ENCODE results near the gene TEX22. TPM values are rescaled to one million over a fixed set of nuclear protein-coding genes. Genes with fewer than 3 reads are reported as not detected.

The TEX22 gene
- total RNA-seq, 1 donor from 2014 or later, result 5.7 TPM

- Mint-ChIP-seq H3K27me3 (no peaks in the 10 kb centered on the region), H3K27ac (no peak overlapping the region), H3K4me3 (no peak overlapping the region), H3K36me3 (ENCODE audit: low read depth) (peaks cover 36% of the 10 kb centered on the region), H3K9me3 (no peaks in the 10 kb centered on the region), H3K4me1 (no peaks in the 10 kb centered on the region)
- DNase-seq (no peak), ATAC-seq (ENCODE audit: low read depth) (no peak)
- CTCF ChIA-PET, result interaction anchor here (1.6 kb wide), 1 partner anchor 39 kb away, joined by 6 read pairs; no protein-coding TSS in a partner anchor
- POLR2A ChIA-PET, result no interaction called here
- TF ChIP-seq CTCF (IDR thresholded peaks at IDR 0.05), result no peak
- intact Hi-C loops (cut with micrococcal nuclease), result no loop called here
These were observed 52.8 kb downstream of the TEX22 start for GRCh38 chr14:105450864-105451720.

GRCh38 chr14:105452963-105453362 lies 54.6 kb downstream of the TEX22 start:
- Mint-ChIP-seq H3K9me3 (no peaks in the 10 kb centered on the region), H3K36me3 (ENCODE audit: low read depth) (peaks cover 36% of the 10 kb centered on the region), H3K27me3 (no peaks in the 10 kb centered on the region), H3K4me1 (no peaks in the 10 kb centered on the region), H3K4me3 (no peak overlapping the region), H3K27ac (no peak overlapping the region)
- DNase-seq (no peak), ATAC-seq (ENCODE audit: low read depth) (no peak)
- TF ChIP-seq CTCF (IDR thresholded peaks at IDR 0.05), result no peak
- ChIA-PET CTCF (interaction anchor here (1.6 kb wide), 1 partner anchor 37 kb away, joined by 6 read pairs; no protein-coding TSS in a partner anchor), POLR2A (interaction anchor here (0.6 kb wide), 1 partner anchor 12 kb away, joined by 6 read pairs; no protein-coding TSS in a partner anchor)
- intact Hi-C loops (cut with micrococcal nuclease), result no loop called here

GRCh38 chr14:105453847-105454246 lies 55.5 kb downstream of the TEX22 start:
- no peak for TF ChIP-seq CTCF (IDR thresholded peaks at IDR 0.05)
- ChIA-PET CTCF (no interaction called here), POLR2A (no interaction called here)
- Mint-ChIP-seq H3K9me3 (no peaks in the 10 kb centered on the region), H3K4me1 (no peaks in the 10 kb centered on the region), H3K4me3 (no peak overlapping the region), H3K36me3 (ENCODE audit: low read depth) (peaks cover 36% of the 10 kb centered on the region), H3K27ac (no peak overlapping the region), H3K27me3 (no peaks in the 10 kb centered on the region)
- no peak for DNase-seq
- intact Hi-C loops (cut with micrococcal nuclease), result no loop called here
- ATAC-seq (ENCODE audit: low read depth), result no peak

GRCh38 chr14:105455086-105455640 lies 56.8 kb downstream of the TEX22 start:
- DNase-seq, result no peak
- Mint-ChIP-seq H3K27me3 (no peaks in the 10 kb centered on the region), H3K9me3 (no peaks in the 10 kb centered on the region), H3K4me1 (no peaks in the 10 kb centered on the region), H3K27ac (no peak overlapping the region), H3K36me3 (ENCODE audit: low read depth) (peaks cover 34% of the 10 kb centered on the region), H3K4me3 (no peak overlapping the region)
- no peak for ATAC-seq (ENCODE audit: low read depth)
- POLR2A ChIA-PET, result no interaction called here
- no peak for TF ChIP-seq CTCF (IDR thresholded peaks at IDR 0.05)
- CTCF ChIA-PET, result no interaction called here
- intact Hi-C loops (cut with micrococcal nuclease), result no loop called here
